Right lobe of liver (tissue), 6 donors: ENCODE measurements around the gene TEX19. TPM values are rescaled to one million over a fixed set of nuclear protein-coding genes. Genes with fewer than 3 reads are reported as not detected.

Source experiments
- ATAC-seq, 4 donors: fragments of 200-7000 bp; cut with Tn5 transposase; one replicate each; pipeline ENCODE4 v1.9.1; 2020; ENCODE audit warnings: mild to moderate bottlenecking in 4 of 4, moderate library complexity in 4 of 4
- DNase-seq, 3 donors: peaks; one replicate each; pipeline ENCODE4 v3.0.0-alpha.2; 2020
- H3K27ac ChIP-seq, 3 donors: fragments of 200-600 bp; one replicate each; pipeline ENCODE4 v1.8.0; 2022
- H3K27me3 ChIP-seq, 2 donors: fragments of 200-600 bp; one replicate each; pipeline ENCODE4 v1.8.0; 2022
- H3K36me3 ChIP-seq, 4 donors: fragments of 200-600 bp; sonication (generic) in 1 of 4; one replicate each; pipeline versions ENCODE4 v1.5.1 to v1.8.0; 2017 to 2022; ENCODE audit warnings: control low read depth in 1 of 4
- H3K4me1 ChIP-seq, 4 donors: fragments of 200-600 bp; sonication (generic) in 1 of 4; one replicate each; pipeline versions ENCODE4 v1.5.1 to v1.8.0; 2017 to 2022; ENCODE audit warnings: control low read depth in 1 of 4
- H3K4me3 ChIP-seq, 3 donors: fragments of 200-600 bp; one replicate each; pipeline ENCODE4 v1.8.0; 2022
- H3K9me3 ChIP-seq, 4 donors: fragments of 200-600 bp; sonication (generic) in 1 of 4; one replicate each; pipeline versions ENCODE4 v1.5.1 to v1.8.0; 2017 to 2022; ENCODE audit warnings: control low read depth in 1 of 4
- CTCF ChIP-seq, 4 donors: fragments of 200-600 bp in 3 of 4; fragments of 450-650 bp in 1 of 4; IDR thresholded peaks; one replicate each; pipeline versions ENCODE4 v1.5.1 to v1.8.0; 2016 to 2022; ENCODE audit warnings: antibody characterized with exemption in 4 of 4, mild to moderate bottlenecking in 2 of 4
- POLR2A ChIP-seq: fragments of 450-650 bp; IDR thresholded peaks from one replicate; pipeline ENCODE4 v1.6.1; 2017; ENCODE audit warnings: antibody characterized with exemption, mild to moderate bottlenecking
- WGBS: methylation state at CpG from one replicate; pipeline ENCODE4 v1.1.6; 2018; ENCODE audit warnings: low coverage, low lambda C conversion rate; ENCODE audit not compliant: insufficient coverage; ENCODE audit errors: missing lambda C conversion rate; 5-methylcytosine and 5-hydroxymethylcytosine counted together
- intact Hi-C, 2 donors: fragments of 100-400 bp; cut with DNase I; formaldehyde crosslinking; loops; one replicate each; pipeline versions ENCODE4 v1.11.2 to v1.14.1; 2022
- total RNA-seq, 6 experiments: library from RNA; depleted of rRNA in 2 of 6; stranded (reverse); fragments of >200 nt in 2 of 6; fragmentation: NEBNext Ultra II Directional in 3 of 6; extraction: Animal tissue kit (Norgen Biotek cat#: 25700) in 3 of 6; gene quantifications; one replicate each; pipeline versions ENCODE4 v1.1.0 to v1.2.4, GENCODE V29; 2016 to 2023
- donor health status: DM: no; HTN: yes; CAD: no.
- donor health status: DM: no; HTN: no; CAD: no.
- donor health status: DM: no; HTN: no; CAD: no.
- donor health status: DM: no; HTN: yes; CAD: no.
- donor health status: DM: no; HTN: yes; CAD: no.

Gene TEX19
- total RNA-seq, 6 experiments from 2014 or later = not detected

GRCh38 chr17:82348434-82348833 lies 10.6 kb upstream of the TEX19 start:
- no peak overlapping the region for H3K4me3 ChIP-seq
- TF ChIP-seq POLR2A (no peak), CTCF (IDR thresholded peaks at IDR 0.05) (no peak)
- H3K27ac ChIP-seq = no peak overlapping the region
- ATAC-seq (no peak), DNase-seq (peak in 1 of 3 donors; percentile 34)
- no peaks in the 10 kb centered on the region for H3K9me3 ChIP-seq
- H3K36me3 ChIP-seq = no peaks in the 10 kb centered on the region
- 37% methylated on average over 3 of the region's 9 CpGs for WGBS
- intact Hi-C loops = no loop called here
- H3K27me3 ChIP-seq = no peaks in the 10 kb centered on the region
- H3K4me1 ChIP-seq = peaks cover 0 to 5% (median 0%) of the 10 kb centered on the region in 4 donors

- WGBS = 65% methylated on average over 9 of the region's 11 CpGs
- no peak for DNase-seq
- Histone ChIP-seq H3K4me3 (no peak overlapping the region), H3K36me3 (no peaks in the 10 kb centered on the region), H3K27ac (no peak overlapping the region), H3K4me1 (peaks cover 0 to 5% (median 0%) of the 10 kb centered on the region in 4 donors), H3K9me3 (no peaks in the 10 kb centered on the region), H3K27me3 (no peaks in the 10 kb centered on the region)
- TF ChIP-seq CTCF (IDR thresholded peaks at IDR 0.05) (no peak), POLR2A (no peak)
- intact Hi-C loops = no loop called here
- ATAC-seq = no peak
These were observed 10.2 kb upstream of the TEX19 start for GRCh38 chr17:82348866-82349265.

- peaks cover 0 to 5% (median 0%) of the 10 kb centered on the region in 4 donors for H3K4me1 ChIP-seq
- ATAC-seq (no peak), DNase-seq (peak in 1 of 3 donors; percentile 37)
- intact Hi-C loops = no loop called here
- 36% methylated on average over 5 of the region's 11 CpGs for WGBS
- H3K36me3 ChIP-seq = no peaks in the 10 kb centered on the region
- TF ChIP-seq POLR2A (no peak), CTCF (IDR thresholded peaks at IDR 0.05) (no peak)
- no peak overlapping the region for H3K4me3 ChIP-seq
- H3K27me3 ChIP-seq = no peaks in the 10 kb centered on the region
- H3K9me3 ChIP-seq = no peaks in the 10 kb centered on the region
- H3K27ac ChIP-seq = no peak overlapping the region
These were observed 9.8 kb upstream of the TEX19 start for GRCh38 chr17:82349287-82349701.

- DNase-seq (no peak), ATAC-seq (no peak)
- no peaks in the 10 kb centered on the region for H3K27me3 ChIP-seq
- H3K4me1 ChIP-seq = peaks cover 0 to 5% (median 0%) of the 10 kb centered on the region in 4 donors
- TF ChIP-seq POLR2A (no peak), CTCF (IDR thresholded peaks at IDR 0.05) (no peak)
- H3K27ac ChIP-seq = no peak overlapping the region
- whole genome bisulfite sequencing = no CpG with 5 or more reads among the region's 28 CpGs
- no peak overlapping the region for H3K4me3 ChIP-seq
- H3K36me3 ChIP-seq = no peaks in the 10 kb centered on the region
- intact Hi-C loops = loop anchor here (10.0 kb wide), 3 partner anchors 64 to 204 kb away; partner anchors contain the start of genes HEXD (in 1 of the 2) and OGFOD3 (in 1 of the 2)
- no peaks in the 10 kb centered on the region for H3K9me3 ChIP-seq
These were observed 8.6 kb upstream of the TEX19 start for GRCh38 chr17:82350182-82351030.
